ENCODE measurements around the gene STXBP5. TPM values are rescaled to one million over a fixed set of nuclear protein-coding genes. Genes with fewer than 3 reads are reported as not detected.

The STXBP5 gene
- polyA plus RNA-seq, 1 of the 3 experiments (the other 2 are of a cell fraction) = 9.9 TPM

DNA sequence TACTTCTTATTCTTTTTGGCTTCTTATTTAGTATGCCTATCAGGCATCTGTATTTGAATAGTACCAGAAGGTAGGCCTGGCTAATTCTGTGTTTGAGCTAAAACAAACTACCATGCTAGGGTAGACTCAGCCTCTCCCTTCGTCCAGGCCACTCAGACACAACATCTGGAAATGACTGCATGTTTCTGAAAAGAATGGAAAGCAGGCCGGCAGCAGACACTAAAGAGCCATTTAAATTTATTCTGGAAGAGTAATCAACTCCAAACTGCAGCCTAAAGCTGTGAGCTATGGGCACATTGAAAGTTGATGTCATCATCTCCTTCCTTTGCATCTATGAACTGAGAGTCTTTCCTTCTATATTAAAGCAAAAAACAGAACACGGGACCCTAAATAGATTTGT, 233.4 kb downstream of the STXBP5 start:
- TF ChIP-seq EZH2phosphoT487 (IDR thresholded peaks at IDR 0.05; ENCODE audit: borderline replicate concordance, low read depth) = no peak
- no peak for TF ChIP-seq TCF12 (IDR thresholded peaks at IDR 0.05)
- no peak for TF ChIP-seq FOXM1 (IDR thresholded peaks at IDR 0.05; ENCODE audit: low read depth)
- no peak for TF ChIP-seq USF2 (IDR thresholded peaks at IDR 0.05; ENCODE audit: borderline replicate concordance, low read depth, low read length)
- TF ChIP-seq MEF2A (IDR thresholded peaks at IDR 0.05; ENCODE audit: borderline replicate concordance, low read depth) = no peak
- TF ChIP-seq ZBTB33 (IDR thresholded peaks at IDR 0.05; ENCODE audit: borderline replicate concordance, low read depth) = no peak
- TF ChIP-seq, protein P1, sequence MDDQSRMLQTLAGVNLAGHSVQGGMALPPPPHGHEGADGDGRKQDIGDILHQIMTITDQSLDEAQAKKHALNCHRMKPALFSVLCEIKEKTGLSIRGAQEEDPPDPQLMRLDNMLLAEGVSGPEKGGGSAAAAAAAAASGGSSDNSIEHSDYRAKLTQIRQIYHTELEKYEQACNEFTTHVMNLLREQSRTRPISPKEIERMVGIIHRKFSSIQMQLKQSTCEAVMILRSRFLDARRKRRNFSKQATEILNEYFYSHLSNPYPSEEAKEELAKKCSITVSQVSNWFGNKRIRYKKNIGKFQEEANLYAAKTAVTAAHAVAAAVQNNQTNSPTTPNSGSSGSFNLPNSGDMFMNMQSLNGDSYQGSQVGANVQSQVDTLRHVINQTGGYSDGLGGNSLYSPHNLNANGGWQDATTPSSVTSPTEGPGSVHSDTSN (IDR thresholded peaks at IDR 0.05) = no peak
- TF ChIP-seq MXI1 (IDR thresholded peaks at IDR 0.05; ENCODE audit: low read depth, low read length) = no peak
- no peak for TF ChIP-seq SIN3A (IDR thresholded peaks at IDR 0.05; ENCODE audit: borderline replicate concordance, low read depth, low read length)
- TF ChIP-seq RAD21 (IDR thresholded peaks at IDR 0.05; ENCODE audit: low read length) = no peak
- TF ChIP-seq SMC3 (IDR thresholded peaks at IDR 0.05; ENCODE audit: low read depth, low read length) = no peak
- no peak for TF ChIP-seq YY1 (IDR thresholded peaks at IDR 0.05; ENCODE audit: low read depth)
- no peak for TF ChIP-seq CHD2 (IDR thresholded peaks at IDR 0.05; ENCODE audit: low read length, partially characterized antibody)
- no peak for TF ChIP-seq EP300 (IDR thresholded peaks at IDR 0.05; ENCODE audit: borderline replicate concordance in 1 of 2, low read depth in 1 of 2, low read length in 1 of 2)
- TF ChIP-seq GATA2 (CRISPR knock-in tag; IDR thresholded peaks at IDR 0.05) = no peak
- no peak for TF ChIP-seq TEAD4 (IDR thresholded peaks at IDR 0.05; ENCODE audit: borderline replicate concordance, insufficient read depth)
- Histone ChIP-seq H3K4me1 (ENCODE audit: control insufficient read depth in 1 of 2, insufficient read depth in 2 of 2, low read depth in 1 of 2, low read length in 1 of 2) (no peaks in the 10 kb centered on the region), H3K4me3 (ENCODE audit: low read depth in 2 of 2, low read length in 1 of 2) (no peak overlapping the region), H3K27ac (ENCODE audit: low read depth in 2 of 2, low read length in 1 of 2) (no peak overlapping the region), H3K9me2 (no peaks in the 10 kb centered on the region), H3K27me3 (ENCODE audit: insufficient read depth) (no peaks in the 10 kb centered on the region), H3F3A (replicated peaks; ENCODE audit: insufficient read depth) (no peaks in the 10 kb centered on the region), H2AFZ (ENCODE audit: low read depth) (no peak overlapping the region), H3K9me3 (no peaks in the 10 kb centered on the region), H3K36me3 (replicated peaks in 1 of 2; ENCODE audit: control insufficient read depth in 1 of 2, insufficient read depth in 2 of 2, low read length in 1 of 2) (no peaks in the 10 kb centered on the region), H3K79me2 (ENCODE audit: insufficient read depth) (no peaks in the 10 kb centered on the region), H3K4me2 (no peak overlapping the region), H3K9ac (no peak overlapping the region), H4K20me1 (ENCODE audit: insufficient read depth) (no peaks in the 10 kb centered on the region)
- CTCF ChIA-PET = no interaction called here
- POLR2A ChIA-PET = no interaction called here
- no peak for DNase-seq
- WGBS (ENCODE audit: low lambda C conversion rate) = 12% methylated on average over 3 of the region's 3 CpGs

All from SK-N-SH (cell line).